K562 (cell line): ENCODE data around the gene NIPSNAP3A. TPM values are rescaled to one million over a fixed set of nuclear protein-coding genes. Genes with fewer than 3 reads are reported as not detected.

Source experiments
- ATAC-seq: fragments of 200-7000 bp; cut with Tn5 transposase; 3 replicates; pipeline ENCODE4 v1.9.1; 2020; ENCODE audit warnings: moderate library complexity
- BruUV-seq: library from RNA; stranded (reverse); fragments of 400-500 nt; replicated peaks from 2 replicates; lab custom pipeline; 2021; lab: Mats Ljungman, UMichigan
- CTCF ChIA-PET: fragments of 300-600 bp; formaldehyde crosslinking; extraction: SDS; loops from one replicate; lab custom pipeline; 2021; ENCODE audit warnings: low intra/inter-chr PET ratio; lab: Yijun Ruan, JAX
- POLR2A ChIA-PET: fragments of 300-600, 350-650 bp; sonication (Branson Sonifier 250); formaldehyde crosslinking; extraction: SDS; loops from one replicate; lab custom pipeline; 2021; ENCODE audit warnings: antibody characterized with exemption, inconsistent platforms; lab: Yijun Ruan, JAX
- DNase-seq, 4 experiments: peaks; one replicate each; pipeline versions ENCODE4 v3.0.0 to v3.0.0-alpha.2; 2011 to 2018; ENCODE audit warnings: low spot score in 3 of 4, mixed read lengths in 3 of 4; ENCODE audit errors: extremely low read depth in 1 of 4
- FAIRE-seq: peaks from 2 replicates; lab custom pipeline; 2011; peaks lifted over from hg19 to GRCh38; lab: Jason Lieb, UNC
- H2AFZ ChIP-seq: 2 replicates; pipeline ENCODE4 v1.6.0; 2011; ENCODE audit warnings: low read depth, low read length, control low read depth, inconsistent platforms
- H3K27ac ChIP-seq: fragments of 200-600 bp; 3 replicates; pipeline ENCODE4 v1.8.0; 2011; ENCODE audit warnings: low read depth, mild to moderate bottlenecking, control low read depth, inconsistent platforms, low read length, moderate library complexity, mixed read lengths; ENCODE audit errors: extremely low read depth
- H3K27me3 ChIP-seq, 2 experiments: fragments of 300-600 bp in 1 of 2; 2 replicates in 1 of 2; 3 replicates in 1 of 2; pipeline versions ENCODE4 v1.6.0 to v1.8.0; 2011; ENCODE audit warnings: inconsistent platforms in 2 of 2, low read length in 2 of 2, mild to moderate bottlenecking in 1 of 2, mixed read lengths in 1 of 2, moderate library complexity in 1 of 2; ENCODE audit not compliant: control insufficient read depth in 2 of 2, insufficient read depth in 2 of 2
- H3K36me3 ChIP-seq: fragments of 300-600 bp; 3 replicates; pipeline ENCODE4 v1.8.0; 2011; ENCODE audit warnings: mild to moderate bottlenecking, low read length, inconsistent platforms; ENCODE audit not compliant: control insufficient read depth, insufficient read depth
- H3K4me1 ChIP-seq, 2 experiments: fragments of 200-600 bp in 1 of 2; replicated peaks in 1 of 2; 2 replicates in 1 of 2; 3 replicates in 1 of 2; pipeline versions ENCODE4 v1.5.1 to v1.8.0; 2011; ENCODE audit warnings: inconsistent platforms in 2 of 2, low read length in 2 of 2, mild to moderate bottlenecking in 1 of 2, mixed read lengths in 1 of 2, moderate library complexity in 1 of 2; ENCODE audit not compliant: control insufficient read depth in 2 of 2, insufficient read depth in 2 of 2
- H3K4me2 ChIP-seq: 2 replicates; pipeline ENCODE4 v1.6.1; 2011; ENCODE audit warnings: low read length, control low read depth, inconsistent platforms, mixed read lengths; ENCODE audit not compliant: insufficient read depth
- H3K4me3 ChIP-seq: fragments of 200-600 bp; sonication (generic), shearing (Covaris generic); 2 replicates; pipeline ENCODE4 v1.5.1; 2016; ENCODE audit warnings: control low read depth, inconsistent platforms
- H3K79me2 ChIP-seq: fragments of 200-600 bp; 3 replicates; pipeline ENCODE4 v1.8.0; 2011; ENCODE audit warnings: low read length, inconsistent platforms; ENCODE audit not compliant: control insufficient read depth, insufficient read depth
- H3K9ac ChIP-seq, 2 experiments: 2 replicates each; pipeline versions ENCODE4 v1.6.0 to v1.6.1; 2011; ENCODE audit warnings: low read depth in 2 of 2, low read length in 2 of 2, control low read depth in 1 of 2, inconsistent platforms in 1 of 2, mild to moderate bottlenecking in 1 of 2, mixed read lengths in 1 of 2; ENCODE audit not compliant: insufficient read depth in 1 of 2
- H3K9me1 ChIP-seq: one replicate; pipeline ENCODE4 v1.6.0; 2011; ENCODE audit warnings: inconsistent platforms, mild to moderate bottlenecking, low read length, moderate library complexity; ENCODE audit not compliant: control insufficient read depth, insufficient read depth
- H3K9me3 ChIP-seq: replicated peaks from 2 replicates; pipeline ENCODE4 v1.5.1; 2011; ENCODE audit warnings: low read depth, low read length, inconsistent platforms; ENCODE audit not compliant: control insufficient read depth, insufficient read depth
- H4K20me1 ChIP-seq: replicated peaks from 2 replicates; pipeline ENCODE4 v1.6.1; 2011; ENCODE audit warnings: low read length, inconsistent platforms, mixed read lengths; ENCODE audit not compliant: control insufficient read depth, insufficient read depth
- DNMT1 ChIP-seq: fragments of 450-650 bp; IDR thresholded peaks from 2 replicates; pipeline ENCODE4 v1.6.1; 2016; ENCODE audit warnings: antibody characterized with exemption, mild to moderate bottlenecking
- HDGF ChIP-seq: fragments of 450-650 bp; IDR thresholded peaks from 2 replicates; pipeline ENCODE4 v1.6.1; 2016
- JUNB ChIP-seq: fragments of 450-650 bp; formaldehyde crosslinking; conservative IDR thresholded peaks from 2 replicates; pipeline ENCODE4 v1.4.0; 2020; ENCODE audit warnings: mild to moderate bottlenecking
- KHSRP ChIP-seq: fragments of 450-650 bp; IDR thresholded peaks from 2 replicates; pipeline ENCODE4 v1.6.1; 2017
- PHF21A ChIP-seq: fragments of 450-650 bp; IDR thresholded peaks from 2 replicates; pipeline ENCODE4 v1.6.1; 2017; ENCODE audit warnings: low read depth, borderline replicate concordance
- SMARCE1 ChIP-seq: fragments of 450-650 bp; IDR thresholded peaks from 2 replicates; pipeline ENCODE4 v1.7.1; 2016; ENCODE audit warnings: mild to moderate bottlenecking
- SRSF9 ChIP-seq: fragments of 200-400 bp; formaldehyde crosslinking; IDR thresholded peaks from 2 replicates; pipeline ENCODE4 v1.6.1; 2017; ENCODE audit warnings: low read depth, low read length, borderline replicate concordance
- STAT5B ChIP-seq: fragments of 250-450 bp; sonication (Bioruptor Pico); IDR thresholded peaks from 2 replicates; pipeline ENCODE4 v1.8.0; 2021; ENCODE audit warnings: mild to moderate bottlenecking, inconsistent platforms
- TFAM ChIP-seq: fragments of 250-450 bp; sonication (Bioruptor Pico); conservative IDR thresholded peaks from 2 replicates; pipeline ENCODE4 v1.5.0; 2021; ENCODE audit warnings: mild to moderate bottlenecking, moderate library complexity
- YY1 ChIP-seq, 3 experiments: IDR thresholded peaks; 2 replicates each; pipeline ENCODE4 v1.6.1; 2011; ENCODE audit warnings: low read length in 2 of 3, mild to moderate bottlenecking in 2 of 3, moderate library complexity in 2 of 3, borderline replicate concordance in 1 of 3, control low read depth in 1 of 3, low read depth in 1 of 3; ENCODE audit not compliant: insufficient read depth in 3 of 3, insufficient replicate concordance in 2 of 3, control insufficient read depth in 1 of 3, insufficient read length in 1 of 3; ENCODE audit errors: extremely low read depth in 1 of 3
- ZBTB7A ChIP-seq: IDR thresholded peaks from 2 replicates; pipeline ENCODE4 v1.6.1; 2011; ENCODE audit warnings: low read depth, mild to moderate bottlenecking, low read length, moderate library complexity, borderline replicate concordance; ENCODE audit not compliant: control insufficient read depth
- ZC3H11A ChIP-seq: IDR thresholded peaks from 2 replicates; pipeline ENCODE4 v1.6.1; 2012; ENCODE audit warnings: low read depth, low read length, improper control_type of control experiment
- ZNF224 ChIP-seq: sonication (generic); formaldehyde crosslinking; IDR thresholded peaks from 2 replicates; pipeline ENCODE4 v1.8.0; 2022; ENCODE audit warnings: mild to moderate bottlenecking, missing genetic modification reagents
- ZNF23 ChIP-seq: fragments of 250-450 bp; sonication (Bioruptor Pico); IDR thresholded peaks from 2 replicates; pipeline ENCODE4 v1.4.0; 2020; ENCODE audit warnings: mild to moderate bottlenecking
- ZNF324 ChIP-seq: fragments of 250-450 bp; sonication (Bioruptor Pico); IDR thresholded peaks from 2 replicates; pipeline ENCODE4 v1.4.0; 2020; ENCODE audit warnings: mild to moderate bottlenecking
- ZNF347 ChIP-seq: fragments of 450-650 bp; formaldehyde crosslinking; IDR thresholded peaks from 2 replicates; pipeline ENCODE4 v1.4.0; 2020; ENCODE audit warnings: low read depth, mild to moderate bottlenecking, moderate library complexity
- ZNF561 ChIP-seq: fragments of 450-650 bp; formaldehyde crosslinking; conservative IDR thresholded peaks from 2 replicates; pipeline ENCODE4 v1.4.0; 2020; ENCODE audit warnings: mild to moderate bottlenecking, moderate library complexity
- WGBS: fragments of 100-300 bp; shearing (Covaris generic); methylation state at CpG from one replicate; pipeline ENCODE4 v1.1.6; 2016; ENCODE audit warnings: low coverage, mixed read lengths; ENCODE audit not compliant: insufficient coverage; ENCODE audit errors: missing lambda C conversion rate; 5-methylcytosine and 5-hydroxymethylcytosine counted together
- in situ Hi-C: fragments of 300-500 bp; cut with MboI; formaldehyde crosslinking; loops from 4 replicates; pipeline ENCODE4 v1.15.0; 2018; ENCODE audit warnings: inconsistent platforms, mixed read lengths
- intact Hi-C: fragments of 100-400 bp; cut with micrococcal nuclease; formaldehyde crosslinking; loops from 2 replicates; pipeline ENCODE4 v1.14.2; 2022
- polyA plus RNA-seq, 8 experiments: library from polyadenylated mRNA; depleted of rRNA in 4 of 8; stranded (reverse) in 5 of 8; unstranded in 3 of 8; fragments of >200 nt; fragmentation: Nextera tagmentation in 2 of 8; fragmentation: Illumina TruSeq in 1 of 8; extraction: Ambion mirVana in 2 of 8; extraction: Trizol in 1 of 8; gene quantifications; 2 replicates each; pipeline versions ENCODE4 v1.2.1 to v1.2.3, GENCODE V29; 2011 to 2014; ENCODE audit warnings: inconsistent platforms in 1 of 8, missing spikeins in 1 of 8
- total RNA-seq, 7 experiments: library from RNA; depleted of rRNA in 6 of 7; stranded (reverse); fragments of >200 nt in 6 of 7; fragmentation: Illumina TruSeq in 2 of 7; extraction: Trizol in 2 of 7; gene quantifications; 2 replicates each; pipeline versions ENCODE4 v1.2.1 to v1.2.3, GENCODE V29; 2011 to 2021; ENCODE audit warnings: low replicate concordance in 1 of 7
- TF ChIP-seq, protein P1 (sequence below): IDR thresholded peaks from 2 replicates; pipeline ENCODE4 v1.6.1; 2014; ENCODE audit warnings: antibody characterized with exemption

The NIPSNAP3A gene
- total and polyA plus RNA-seq, 9 of the 15 experiments (the other 6 are each of a cell fraction or from before 2014, with no cell fraction given) = 25.3 to 132 (median 40.5) TPM

DNA sequence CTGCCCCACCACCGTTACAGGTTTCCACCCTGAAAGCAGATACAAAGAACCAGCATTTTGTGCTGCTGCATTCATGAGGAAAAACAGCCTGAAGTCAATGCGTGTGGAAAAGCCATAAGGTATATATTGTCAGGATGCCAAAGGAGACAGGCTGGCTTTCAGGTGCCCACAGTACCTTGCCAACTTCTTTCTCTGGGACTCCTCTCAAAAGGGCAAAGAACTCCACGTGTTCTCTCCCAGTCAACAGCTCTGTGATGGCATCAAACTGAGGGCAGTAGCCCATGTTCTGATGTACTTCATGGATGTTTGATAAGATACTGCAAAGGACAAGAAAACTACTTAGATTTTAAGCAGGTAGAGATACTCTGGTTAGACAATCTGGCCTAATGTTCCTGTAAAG, 40.8 kb downstream of the NIPSNAP3A start:
- Histone ChIP-seq H3K27ac (no peak overlapping the region), H2AFZ (no peak overlapping the region), H3K9me3 (no peaks in the 10 kb centered on the region), H3K79me2 (no peaks in the 10 kb centered on the region), H3K4me3 (no peak overlapping the region), H4K20me1 (no peaks in the 10 kb centered on the region), H3K4me2 (no peak overlapping the region), H3K9me1 (no peaks in the 10 kb centered on the region), H3K36me3 (no peaks in the 10 kb centered on the region), H3K9ac (no peak overlapping the region), H3K27me3 (peaks cover 3 to 14% of the 10 kb centered on the region in 2 experiments; a peak in 3 of 5 replicates), H3K4me1 (peaks cover 0 to 6% of the 10 kb centered on the region in 2 experiments; a peak in 1 of 5 replicates)
- intact Hi-C loops = no loop called here
- DNase-seq (no peak), ATAC-seq (no peak), FAIRE-seq (no peak)
- no peak for TF ChIP-seq JUNB (CRISPR knock-in tag)
- TF ChIP-seq, protein P1, sequence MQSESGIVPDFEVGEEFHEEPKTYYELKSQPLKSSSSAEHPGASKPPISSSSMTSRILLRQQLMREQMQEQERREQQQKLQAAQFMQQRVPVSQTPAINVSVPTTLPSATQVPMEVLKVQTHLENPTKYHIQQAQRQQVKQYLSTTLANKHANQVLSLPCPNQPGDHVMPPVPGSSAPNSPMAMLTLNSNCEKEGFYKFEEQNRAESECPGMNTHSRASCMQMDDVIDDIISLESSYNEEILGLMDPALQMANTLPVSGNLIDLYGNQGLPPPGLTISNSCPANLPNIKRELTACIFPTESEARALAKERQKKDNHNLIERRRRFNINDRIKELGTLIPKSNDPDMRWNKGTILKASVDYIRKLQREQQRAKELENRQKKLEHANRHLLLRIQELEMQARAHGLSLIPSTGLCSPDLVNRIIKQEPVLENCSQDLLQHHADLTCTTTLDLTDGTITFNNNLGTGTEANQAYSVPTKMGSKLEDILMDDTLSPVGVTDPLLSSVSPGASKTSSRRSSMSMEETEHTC = no peak
- no peak for TF ChIP-seq SRSF9
- TF ChIP-seq KHSRP = no peak
- TF ChIP-seq HDGF = no peak
- TF ChIP-seq ZC3H11A = no peak
- TF ChIP-seq TFAM (CRISPR knock-in tag) = no peak
- TF ChIP-seq DNMT1 = no peak
- no peak for TF ChIP-seq ZNF224
- no peak for TF ChIP-seq STAT5B (CRISPR knock-in tag)
- TF ChIP-seq ZNF324 (CRISPR knock-in tag) = no peak
- TF ChIP-seq ZNF347 (CRISPR knock-in tag) = no peak
- no peak for TF ChIP-seq SMARCE1
- TF ChIP-seq YY1 (IDR thresholded peaks at IDR 0.05; ENCODE audit: borderline replicate concordance in 1 of 3, control insufficient read depth in 1 of 3, extremely low read depth in 1 of 3, insufficient read depth in 3 of 3, insufficient read length in 1 of 3, insufficient replicate concordance in 2 of 3, low read depth in 1 of 3, low read length in 2 of 3) = no peak
- no peak for TF ChIP-seq PHF21A
- TF ChIP-seq ZBTB7A = no peak
- TF ChIP-seq ZNF23 (CRISPR knock-in tag) = no peak
- no peak for TF ChIP-seq ZNF561 (CRISPR knock-in tag)
- BruUV-seq = no TSS peak
- in situ Hi-C loops = loop anchor here (10.0 kb wide), 1 partner anchor 617 kb away; no protein-coding TSS in a partner anchor
- POLR2A ChIA-PET = no interaction called here
- WGBS = 8% methylated on average over 2 of the region's 3 CpGs
- CTCF ChIA-PET = no interaction called here
